Activated CD8-positive, alpha-beta T cell treated with anti-CD3 and anti-CD28 coated beads for 36 hours (primary cell): ENCODE measurements around the gene FMN1. TPM values are rescaled to one million over a fixed set of nuclear protein-coding genes. Genes with fewer than 3 reads are reported as not detected.

Experiments used
- ATAC-seq: fragments of 200-7000 bp; cut with Tn5 transposase; one replicate; pipeline ENCODE4 v1.10.0; 2021; ENCODE audit warnings: mild to moderate bottlenecking, moderate library complexity
- CTCF ChIA-PET: fragments of 350-600 bp; sonication (Branson Sonifier 250); formaldehyde crosslinking; loops from one replicate; lab custom pipeline; 2021; ENCODE audit warnings: antibody characterized with exemption; lab: Charles Lee
- POLR2A ChIA-PET: fragments of 350-600 bp; sonication (Branson Sonifier 250); formaldehyde crosslinking; loops from one replicate; lab custom pipeline; 2021; ENCODE audit warnings: antibody characterized with exemption; lab: Charles Lee
- DNase-seq: peaks from one replicate; pipeline ENCODE4 v3.0.0-alpha.2; 2020
- H3K27ac Mint-ChIP-seq: one replicate; pipeline ENCODE4 v1.8.0; 2021; ENCODE audit warnings: mild to moderate bottlenecking, mixed read lengths
- H3K27me3 Mint-ChIP-seq: one replicate; pipeline ENCODE4 v1.8.0; 2021; ENCODE audit warnings: mixed read lengths
- H3K36me3 Mint-ChIP-seq: one replicate; pipeline ENCODE4 v1.8.0; 2021; ENCODE audit warnings: low read depth, mixed read lengths
- H3K4me1 Mint-ChIP-seq: one replicate; pipeline ENCODE4 v1.8.0; 2021; ENCODE audit warnings: low read depth, mixed read lengths
- H3K4me3 Mint-ChIP-seq: one replicate; pipeline ENCODE4 v1.8.0; 2021; ENCODE audit warnings: mild to moderate bottlenecking, moderate library complexity, mixed read lengths
- H3K9me3 Mint-ChIP-seq: one replicate; pipeline ENCODE4 v1.8.0; 2021; ENCODE audit warnings: mixed read lengths
- intact Hi-C: fragments of 100-400 bp; cut with micrococcal nuclease; formaldehyde crosslinking; loops from one replicate; pipeline ENCODE4 v1.10.0; 2022
- total RNA-seq, 2 experiments: library from RNA; stranded (reverse); gene quantifications; one replicate each; pipeline ENCODE4 v1.2.3, GENCODE V29; 2021
- TF ChIP-seq, protein P1 (sequence below): fragments of 200-600 bp; IDR thresholded peaks from one replicate; pipeline ENCODE4 v1.8.0; 2022; ENCODE audit warnings: antibody characterized with exemption, mild to moderate bottlenecking

The FMN1 gene
- total RNA-seq, 2 experiments from 2014 or later = 0.07 TPM; not detected in 1

DNA sequence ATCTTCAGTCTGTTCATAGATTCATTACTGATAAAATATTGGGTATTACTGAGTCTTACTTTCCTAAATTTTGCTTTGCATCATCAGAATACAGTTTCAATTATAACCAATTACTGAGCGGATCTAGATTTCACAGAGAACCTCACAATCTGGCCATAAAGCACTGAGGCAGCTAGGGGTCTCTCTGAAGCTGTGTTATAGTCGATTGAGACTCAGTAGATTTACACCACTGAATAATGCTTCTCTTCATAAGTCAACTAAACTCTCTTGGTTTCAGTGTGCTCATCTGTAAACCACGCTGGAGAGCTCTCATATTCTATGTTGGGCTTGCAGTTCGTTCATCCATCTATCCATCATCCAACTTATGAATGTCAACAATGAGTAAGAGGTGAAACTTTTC lies 296.1 kb downstream of the FMN1 start:
- no peaks in the 10 kb centered on the region for H3K4me1 Mint-ChIP-seq
- ChIA-PET POLR2A (no interaction called here), CTCF (no interaction called here)
- H3K27me3 Mint-ChIP-seq = peaks cover 4% of the 10 kb centered on the region
- ATAC-seq = no peak
- H3K27ac Mint-ChIP-seq = no peak overlapping the region
- no peak overlapping the region for H3K4me3 Mint-ChIP-seq
- TF ChIP-seq, protein P1, sequence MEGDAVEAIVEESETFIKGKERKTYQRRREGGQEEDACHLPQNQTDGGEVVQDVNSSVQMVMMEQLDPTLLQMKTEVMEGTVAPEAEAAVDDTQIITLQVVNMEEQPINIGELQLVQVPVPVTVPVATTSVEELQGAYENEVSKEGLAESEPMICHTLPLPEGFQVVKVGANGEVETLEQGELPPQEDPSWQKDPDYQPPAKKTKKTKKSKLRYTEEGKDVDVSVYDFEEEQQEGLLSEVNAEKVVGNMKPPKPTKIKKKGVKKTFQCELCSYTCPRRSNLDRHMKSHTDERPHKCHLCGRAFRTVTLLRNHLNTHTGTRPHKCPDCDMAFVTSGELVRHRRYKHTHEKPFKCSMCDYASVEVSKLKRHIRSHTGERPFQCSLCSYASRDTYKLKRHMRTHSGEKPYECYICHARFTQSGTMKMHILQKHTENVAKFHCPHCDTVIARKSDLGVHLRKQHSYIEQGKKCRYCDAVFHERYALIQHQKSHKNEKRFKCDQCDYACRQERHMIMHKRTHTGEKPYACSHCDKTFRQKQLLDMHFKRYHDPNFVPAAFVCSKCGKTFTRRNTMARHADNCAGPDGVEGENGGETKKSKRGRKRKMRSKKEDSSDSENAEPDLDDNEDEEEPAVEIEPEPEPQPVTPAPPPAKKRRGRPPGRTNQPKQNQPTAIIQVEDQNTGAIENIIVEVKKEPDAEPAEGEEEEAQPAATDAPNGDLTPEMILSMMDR = no peak
- no peaks in the 10 kb centered on the region for H3K36me3 Mint-ChIP-seq
- intact Hi-C loops = no loop called here
- H3K9me3 Mint-ChIP-seq = no peaks in the 10 kb centered on the region
- DNase-seq = no peak

DNA sequence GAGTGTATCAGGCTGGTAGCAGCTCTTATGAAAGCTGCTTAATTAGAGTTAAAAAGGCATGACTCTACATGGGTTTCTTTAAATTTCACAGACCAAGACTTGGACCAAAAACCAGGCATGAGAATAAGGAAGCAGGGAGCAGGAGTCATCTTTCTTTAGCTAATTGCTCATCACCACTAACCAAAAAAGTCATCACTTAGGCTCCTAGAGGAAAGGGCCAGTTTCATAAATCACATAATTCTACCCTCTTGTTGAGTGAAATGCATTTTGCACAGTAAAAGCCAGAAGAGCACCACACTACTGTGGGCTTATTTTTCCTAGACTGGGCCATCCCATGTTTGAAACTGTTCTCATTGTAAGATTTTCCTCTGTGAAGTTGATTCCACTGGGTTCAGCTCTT lies 301.1 kb downstream of the FMN1 start:
- Mint-ChIP-seq H3K27ac (no peak overlapping the region), H3K4me1 (no peaks in the 10 kb centered on the region), H3K9me3 (no peaks in the 10 kb centered on the region), H3K4me3 (no peak overlapping the region), H3K36me3 (no peaks in the 10 kb centered on the region), H3K27me3 (peaks cover 3% of the 10 kb centered on the region)
- TF ChIP-seq, protein P1 = no peak
- CTCF ChIA-PET = no interaction called here
- no peak for ATAC-seq
- intact Hi-C loops = no loop called here
- POLR2A ChIA-PET = no interaction called here
- DNase-seq = no peak

DNA sequence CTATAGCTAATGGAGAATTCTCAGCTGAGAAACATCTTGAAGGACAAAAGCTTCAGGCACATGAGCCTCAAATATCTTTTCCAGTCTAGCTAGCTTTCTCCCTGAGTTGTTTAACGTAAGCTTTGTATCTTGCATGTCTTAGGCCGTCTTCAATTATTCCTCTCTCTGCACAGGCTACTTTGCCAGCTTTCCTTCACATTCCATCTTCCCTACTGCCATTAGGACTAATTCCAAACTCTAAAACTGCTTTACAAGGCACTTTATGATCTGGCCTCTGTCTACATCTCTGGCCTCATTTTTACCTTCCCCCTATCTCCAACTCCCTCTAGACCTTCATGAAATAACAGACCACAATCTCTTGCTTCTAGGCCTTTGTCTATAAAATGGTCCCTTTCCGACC lies 305.3 kb downstream of the FMN1 start:
- H3K27me3 Mint-ChIP-seq = no peaks in the 10 kb centered on the region
- H3K36me3 Mint-ChIP-seq = no peaks in the 10 kb centered on the region
- POLR2A ChIA-PET = no interaction called here
- ATAC-seq (no peak), DNase-seq (no peak)
- H3K4me1 Mint-ChIP-seq = no peaks in the 10 kb centered on the region
- no peak overlapping the region for H3K4me3 Mint-ChIP-seq
- TF ChIP-seq, protein P1 = no peak
- intact Hi-C loops = loop anchor here (10.0 kb wide), 1 partner anchor 64 kb away; no protein-coding TSS in a partner anchor
- H3K9me3 Mint-ChIP-seq = no peaks in the 10 kb centered on the region
- CTCF ChIA-PET = interaction anchor here (0.8 kb wide), 1 partner anchor 45 kb away, joined by 3 read pairs; no protein-coding TSS in a partner anchor
- no peak overlapping the region for H3K27ac Mint-ChIP-seq

DNA sequence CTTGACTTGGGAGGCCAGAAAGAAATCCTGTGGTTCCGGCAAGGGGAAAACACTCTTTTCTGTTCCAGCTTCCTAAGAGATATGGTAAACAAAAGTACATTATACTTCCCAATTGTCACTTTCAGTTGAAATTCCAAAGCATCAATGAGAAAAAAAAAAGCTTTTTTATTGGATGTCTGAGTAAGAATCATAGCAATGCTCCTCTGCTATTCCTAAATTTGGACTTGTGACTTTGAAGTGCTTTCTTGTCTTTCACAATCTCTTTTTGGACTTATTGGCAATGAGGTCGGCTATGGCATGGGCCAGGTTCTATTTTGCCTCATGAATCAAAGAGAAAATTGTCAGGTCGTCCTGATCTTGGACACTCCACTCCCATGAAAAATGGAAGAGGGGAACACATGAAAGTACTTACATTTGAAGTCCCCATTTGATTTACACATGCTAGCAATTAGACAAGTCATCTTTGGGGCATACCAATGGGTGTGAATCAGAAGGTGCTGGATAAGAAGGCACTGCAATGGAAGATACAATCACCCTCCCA lies 306.2 kb downstream of the FMN1 start:
- Mint-ChIP-seq H3K36me3 (no peaks in the 10 kb centered on the region), H3K4me1 (no peaks in the 10 kb centered on the region), H3K9me3 (no peaks in the 10 kb centered on the region), H3K4me3 (no peak overlapping the region), H3K27me3 (no peaks in the 10 kb centered on the region), H3K27ac (no peak overlapping the region)
- POLR2A ChIA-PET = interaction anchor here (0.5 to 0.6 kb wide), 2 partner anchors 133 to 164 kb away, joined by 3 to 4 read pairs; no protein-coding TSS in a partner anchor
- ATAC-seq (no peak), DNase-seq (no peak)
- intact Hi-C loops = loop anchor here (10.0 kb wide), 1 partner anchor 63 kb away; no protein-coding TSS in a partner anchor
- CTCF ChIA-PET = interaction anchor here (1.2 kb wide), 1 partner anchor 49 kb away, joined by 3 read pairs; no protein-coding TSS in a partner anchor
- TF ChIP-seq, protein P1 = no peak

DNA sequence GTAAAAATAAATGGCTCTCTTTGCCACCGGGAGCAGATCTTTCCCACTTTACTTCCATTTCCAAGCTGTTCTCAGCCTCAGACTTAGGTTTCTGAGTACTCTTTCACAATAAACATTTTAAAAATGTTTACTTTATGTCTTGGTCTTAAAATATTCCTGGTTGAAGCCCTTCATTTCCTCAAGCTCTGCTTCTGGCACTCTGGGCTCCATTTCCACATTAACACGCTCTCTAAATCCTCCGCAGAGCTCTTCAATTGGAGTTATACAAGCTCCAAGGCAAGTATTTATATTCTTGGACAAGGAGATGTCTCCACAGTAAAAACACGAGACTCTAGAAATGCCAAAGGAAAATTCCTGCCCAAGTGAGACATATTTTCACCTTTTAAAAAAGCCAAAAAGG lies 307.4 kb downstream of the FMN1 start:
- no peak overlapping the region for H3K27ac Mint-ChIP-seq
- DNase-seq = no peak
- H3K36me3 Mint-ChIP-seq = no peaks in the 10 kb centered on the region
- TF ChIP-seq, protein P1 = no peak
- ATAC-seq = no peak
- CTCF ChIA-PET = no interaction called here
- H3K4me1 Mint-ChIP-seq = no peaks in the 10 kb centered on the region
- H3K27me3 Mint-ChIP-seq = no peaks in the 10 kb centered on the region
- intact Hi-C loops = loop anchor here (10.0 kb wide), 1 partner anchor 62 kb away; no protein-coding TSS in a partner anchor
- POLR2A ChIA-PET = no interaction called here
- no peaks in the 10 kb centered on the region for H3K9me3 Mint-ChIP-seq
- H3K4me3 Mint-ChIP-seq = no peak overlapping the region
